ENCODE data around the gene GRAPL.
"Not testable (repeated sequence)": the region's sequence is repeated elsewhere in the genome, so short reads cannot be mapped to it uniquely, and the experiment has no call there.

DNA sequence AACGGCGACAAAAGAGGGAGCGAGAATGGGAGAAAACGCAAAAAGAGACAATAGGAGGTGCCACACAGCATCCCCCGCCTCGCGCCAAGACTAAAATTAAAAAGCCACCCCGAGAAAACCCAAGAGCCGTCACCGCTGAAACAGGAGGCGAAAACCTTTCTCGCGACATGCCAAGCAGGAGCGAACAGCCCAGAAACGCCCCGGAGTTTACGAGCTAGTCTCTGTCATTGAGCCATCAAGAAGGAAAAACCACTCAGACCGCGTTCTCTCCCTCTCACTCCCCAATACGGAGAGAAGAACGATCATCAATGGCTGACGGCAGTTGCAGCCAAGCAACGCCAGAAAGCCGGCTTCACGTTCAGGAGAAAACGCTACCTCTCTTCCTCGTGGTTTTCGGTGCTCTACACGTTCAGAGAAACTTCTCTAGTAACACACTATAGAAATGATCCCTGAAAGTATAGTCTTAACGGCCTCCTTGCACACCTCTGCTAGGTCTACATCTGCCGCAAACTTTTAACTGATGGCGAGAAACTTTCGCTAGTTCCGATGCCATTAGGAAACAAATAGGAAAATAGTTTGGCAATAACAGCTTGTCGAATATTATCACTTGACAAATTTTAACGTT, 62.5 kb downstream of the GRAPL start:
- TF ChIP-seq EP300, CTCF (IDR thresholded peaks at IDR 0.05): not testable (repeated sequence)
